ENCODE measurements around the gene CD160. TPM values are rescaled to one million over a fixed set of nuclear protein-coding genes. Genes with fewer than 3 reads are reported as not detected.
"Not testable (repeated sequence)": the region's sequence is repeated elsewhere in the genome, so short reads cannot be mapped to it uniquely, and the experiment has no call there.

Gene CD160
- total RNA-seq = not detected in 2 replicates

- no peak for DNase-seq (ENCODE audit: extremely low read depth, low read depth, low spot score)
These were observed at the start of gene CD160 for GRCh38 chr1:145719230-145720079. Gene CD160, plus strand, starts transcription at chr1:145719499. Its CDS starts 8,829 bp downstream, at chr1:145728328.

GRCh38 chr1:145670995-145671745 lies 48.1 kb upstream of the CD160 start:
- DNase-seq (ENCODE audit: extremely low read depth, low read depth, low spot score) = not testable (repeated sequence)

GRCh38 chr1:145673217-145673616 lies 46.1 kb upstream of the CD160 start:
- DNase-seq (ENCODE audit: extremely low read depth, low read depth, low spot score) = not testable (repeated sequence)

DNA sequence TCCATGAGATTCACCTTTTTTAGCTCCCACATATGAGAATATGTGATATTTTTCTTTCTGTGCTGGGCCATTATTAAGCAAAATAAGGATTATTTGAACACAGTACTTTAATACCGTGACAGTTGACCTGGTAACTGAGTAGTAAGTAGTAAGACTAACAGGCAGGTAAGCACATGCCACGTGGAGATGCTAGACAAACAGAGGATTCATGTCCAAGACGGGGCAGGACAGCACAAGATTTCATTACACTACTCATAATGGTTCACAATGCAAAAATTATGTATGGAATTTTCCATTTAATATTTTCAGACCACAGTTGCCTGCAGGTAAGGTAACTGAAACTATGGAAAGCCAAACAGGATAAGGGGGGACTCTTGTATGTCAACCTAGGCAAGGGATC lies 34.4 kb upstream of the CD160 start:
- not testable (repeated sequence) for DNase-seq (ENCODE audit: extremely low read depth, low read depth, low spot score)

DNA sequence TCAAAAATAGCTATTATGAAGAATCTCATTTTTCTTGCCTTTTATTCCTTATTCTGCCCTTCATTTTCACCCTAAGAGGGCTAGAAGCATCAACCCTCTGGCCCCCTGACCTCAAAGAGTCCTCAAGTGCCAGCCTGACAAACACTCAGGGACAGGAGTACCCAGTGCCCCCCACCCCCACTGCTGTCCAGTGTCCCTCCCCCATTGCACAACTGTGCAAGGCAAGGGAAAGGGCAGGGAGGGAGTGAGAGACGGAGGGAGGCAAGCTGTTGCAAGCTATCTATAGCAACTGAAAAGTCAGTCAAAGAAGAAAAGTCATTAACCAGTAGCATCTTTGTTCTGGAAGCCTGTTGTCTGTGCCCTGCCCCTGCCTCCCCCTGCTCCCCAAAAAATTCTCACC lies 33.2 kb upstream of the CD160 start:
- DNase-seq (ENCODE audit: extremely low read depth, low read depth, low spot score) = not testable (repeated sequence)

DNA sequence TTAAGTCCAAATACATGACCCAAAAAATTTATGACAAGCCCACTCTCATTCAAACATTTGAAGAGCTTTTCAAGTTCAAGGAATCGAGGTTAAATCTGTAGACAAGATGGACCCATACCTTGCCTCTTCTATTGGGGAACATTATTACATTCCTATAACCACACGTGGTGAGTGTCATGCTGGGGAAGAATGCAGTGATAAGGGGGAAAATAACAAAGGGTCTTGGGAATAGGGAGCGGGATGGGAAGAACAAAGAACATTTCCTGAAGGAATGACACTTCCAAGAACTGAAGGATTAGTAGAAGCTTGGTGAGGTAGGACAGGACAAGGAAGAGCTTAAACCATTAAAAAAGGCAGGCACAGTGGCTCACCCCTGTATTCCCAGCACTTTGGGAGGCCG lies 31.0 kb upstream of the CD160 start:
- no peak for DNase-seq (ENCODE audit: extremely low read depth, low read depth, low spot score)

DNA sequence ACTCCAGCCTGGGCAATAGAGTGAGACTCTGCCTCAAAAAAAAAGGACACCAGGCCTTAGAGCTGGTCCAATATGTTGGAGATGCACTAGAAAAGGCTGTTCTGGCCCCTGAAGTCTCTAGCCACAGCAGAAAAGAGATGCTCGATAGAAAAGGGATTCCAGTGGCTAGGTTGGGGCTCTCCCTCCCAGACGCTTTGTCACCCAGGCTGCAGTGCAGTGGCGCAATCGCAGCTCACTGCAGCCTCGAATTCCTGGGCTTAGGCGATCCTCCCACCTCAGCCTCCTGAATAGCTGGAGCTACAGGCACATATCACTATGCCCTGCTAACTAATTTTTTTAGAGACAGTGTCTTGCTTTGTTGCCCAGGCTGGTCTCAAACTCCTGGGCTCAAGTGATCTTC lies 30.4 kb upstream of the CD160 start:
- no peak for DNase-seq (ENCODE audit: extremely low read depth, low read depth, low spot score)

DNA sequence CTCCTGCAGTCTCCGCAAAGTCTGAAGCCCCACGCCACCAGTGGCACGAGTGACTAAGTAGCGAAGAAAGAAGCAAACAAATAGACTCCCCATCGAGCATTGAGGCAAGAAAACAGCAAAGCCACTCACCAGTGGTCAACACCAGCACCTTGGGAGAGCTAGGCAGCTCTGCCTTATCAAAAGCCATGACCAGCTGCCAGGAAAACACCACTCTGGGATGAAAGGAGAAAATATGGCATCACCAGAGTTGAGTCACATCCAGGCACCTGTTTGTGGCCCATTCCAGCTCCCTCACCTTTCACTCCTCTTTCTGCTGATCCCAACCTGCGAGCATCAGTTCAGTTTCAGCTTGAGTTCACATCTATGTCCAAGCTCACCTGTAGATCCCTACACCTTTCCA lies 29.4 kb upstream of the CD160 start:
- no peak for DNase-seq (ENCODE audit: extremely low read depth, low read depth, low spot score)

DNA sequence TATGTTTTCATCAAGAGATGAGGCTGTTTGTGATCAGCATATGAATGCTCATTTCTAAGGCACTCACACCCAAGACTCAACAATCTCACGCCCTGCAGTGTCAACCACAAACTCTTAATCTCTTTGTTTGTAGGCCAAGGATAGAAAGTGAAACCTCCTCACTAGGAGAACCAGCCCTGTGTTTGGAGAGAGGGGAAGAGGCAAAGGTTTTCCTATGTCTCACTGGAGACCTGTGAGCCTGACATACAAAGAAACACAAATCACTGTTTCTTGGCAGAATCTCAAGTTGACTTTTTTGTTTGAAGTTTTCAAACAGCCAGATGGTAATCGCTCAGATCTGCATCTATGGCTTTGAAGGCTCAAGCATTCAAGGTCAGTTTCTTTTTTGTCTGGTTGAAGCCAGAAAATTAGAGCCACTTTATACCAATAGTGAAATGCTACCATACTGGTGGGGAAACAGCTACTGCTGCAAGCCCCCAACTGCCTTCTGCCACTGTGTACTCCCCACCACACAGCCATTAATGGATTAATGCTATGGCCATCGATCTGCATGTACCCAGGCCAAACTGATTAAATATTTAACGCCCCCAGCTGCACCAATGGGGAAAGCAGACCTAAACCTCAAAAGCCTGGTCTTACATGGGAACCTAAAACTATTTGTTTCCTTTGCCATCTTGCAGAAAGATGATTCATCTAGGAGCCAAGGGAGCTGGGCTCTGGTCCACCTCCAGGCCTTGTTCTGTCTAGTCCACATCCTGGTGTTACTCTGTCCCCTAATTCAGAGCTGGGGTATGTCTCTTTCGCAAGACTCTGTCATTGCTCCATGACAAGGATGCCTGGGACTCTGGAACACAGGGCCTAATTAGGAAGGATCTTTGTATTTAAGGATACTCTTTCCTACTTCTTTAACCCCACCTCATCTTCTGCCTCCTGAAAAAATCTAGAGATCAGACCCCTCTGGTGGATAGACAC lies 28.4 kb upstream of the CD160 start:
- DNase-seq (ENCODE audit: extremely low read depth, low read depth, low spot score) = no peak

DNA sequence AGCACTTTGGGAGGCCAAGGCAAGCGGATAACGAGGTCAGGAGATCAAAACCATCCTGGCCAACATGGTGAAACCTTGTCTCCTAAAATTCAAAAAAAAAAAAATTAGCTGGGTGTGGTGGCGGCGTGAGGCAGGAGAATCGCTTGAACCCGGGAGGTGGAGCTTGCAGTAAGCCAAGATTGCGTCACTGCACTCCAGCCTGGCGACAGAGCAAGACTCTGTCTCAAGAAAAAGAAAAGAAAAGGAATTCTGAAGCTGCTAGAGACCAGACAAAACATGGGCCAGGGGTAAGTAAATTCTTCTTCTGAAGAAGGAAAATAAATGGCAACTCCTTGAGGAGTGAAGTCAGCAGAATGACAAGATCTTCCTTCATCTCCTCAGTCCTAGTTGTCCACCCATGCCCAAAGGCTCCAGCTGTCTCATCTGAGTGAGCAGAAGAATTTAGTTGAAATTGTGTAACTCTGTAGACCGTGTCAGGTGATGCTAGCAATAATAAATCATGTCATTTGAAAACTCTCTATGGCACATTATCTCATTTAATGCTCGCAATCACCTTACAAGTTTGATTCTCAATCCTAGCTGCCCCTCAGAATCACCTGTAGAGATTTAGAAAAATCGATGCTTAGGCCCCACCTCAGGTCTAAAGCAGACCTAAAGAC lies 26.4 kb upstream of the CD160 start:
- DNase-seq (ENCODE audit: extremely low read depth, low read depth, low spot score) = no peak

DNA sequence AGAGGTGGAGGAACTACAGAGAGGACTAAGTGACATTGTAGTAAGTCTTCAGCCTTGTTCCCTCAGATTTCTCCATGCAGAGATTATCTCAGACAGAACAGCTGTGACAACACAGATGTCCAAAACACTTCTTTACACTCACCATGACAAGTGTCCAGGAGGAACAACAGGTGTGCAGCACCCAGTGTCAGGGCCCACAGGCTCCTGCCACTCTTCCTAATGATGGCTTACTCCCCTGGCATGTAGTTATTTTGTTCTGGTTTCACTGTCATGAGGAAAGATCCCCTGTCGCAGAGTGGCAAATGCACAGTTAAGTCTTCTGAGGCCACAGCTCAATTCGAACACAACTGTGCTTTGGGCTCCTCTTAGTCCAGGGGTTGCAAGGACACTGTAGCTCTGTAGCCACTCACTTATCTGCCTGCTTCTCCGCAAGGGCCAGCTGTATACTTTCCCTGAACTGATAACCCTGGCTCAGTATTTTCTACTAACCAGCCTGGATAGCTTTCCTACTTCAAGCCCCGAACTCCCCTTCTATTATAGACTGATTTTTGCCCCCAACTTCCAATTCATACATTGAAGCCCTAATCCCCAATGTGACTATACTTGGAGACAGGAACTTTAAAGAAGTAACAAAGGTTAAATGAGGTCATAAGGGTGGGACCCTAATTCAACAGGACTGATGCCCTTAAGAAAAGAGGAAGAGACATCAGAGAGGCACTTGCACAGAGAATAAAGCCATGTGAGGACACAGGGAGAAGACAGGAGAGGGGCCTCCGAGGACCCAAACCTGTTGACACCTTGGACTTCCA lies 23.3 kb upstream of the CD160 start:
- DNase-seq (ENCODE audit: extremely low read depth, low read depth, low spot score) = no peak

DNA sequence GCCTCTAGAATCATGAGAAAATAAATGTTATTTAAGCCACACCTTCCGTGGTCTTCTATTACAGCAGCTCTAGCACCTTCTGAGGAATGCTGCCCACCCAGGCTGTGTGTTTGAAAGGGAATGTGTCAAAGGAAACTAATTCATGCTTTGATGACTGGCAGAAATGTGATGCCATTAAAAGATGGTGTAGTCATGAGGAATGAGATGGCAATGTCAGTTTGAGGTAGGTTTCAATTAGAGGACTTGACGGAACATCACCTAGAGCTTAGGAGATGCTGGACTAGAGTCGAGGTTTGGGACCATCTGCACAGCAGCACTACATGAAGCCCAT lies 22.7 kb upstream of the CD160 start:
- no peak for DNase-seq (ENCODE audit: extremely low read depth, low read depth, low spot score)

DNA sequence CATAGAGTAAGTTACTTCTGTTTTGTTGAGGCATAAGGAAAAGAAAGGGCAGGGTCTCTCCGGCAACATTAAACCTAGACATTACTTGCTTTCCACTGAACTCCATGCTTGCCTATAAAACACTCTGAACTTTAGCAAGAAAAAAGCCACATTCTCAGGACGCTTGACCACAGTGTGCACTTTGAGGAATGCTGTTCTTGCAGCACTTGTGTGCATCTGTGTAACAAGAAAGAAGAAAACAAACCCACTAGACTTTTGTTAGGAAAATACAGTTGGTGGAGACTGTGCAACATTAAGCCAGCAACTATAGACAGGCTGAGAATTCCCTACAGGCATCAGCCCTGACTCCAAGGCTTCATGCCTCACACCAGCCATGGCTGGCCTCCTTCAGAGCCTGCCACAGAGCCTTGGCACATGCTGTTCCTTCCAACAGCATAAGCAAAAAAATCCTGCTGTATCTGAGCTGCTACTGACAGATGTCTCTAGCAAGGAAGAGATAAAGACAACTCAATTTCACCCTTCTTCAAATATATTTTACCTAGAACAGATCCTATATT lies 17.9 kb upstream of the CD160 start:
- no peak for DNase-seq (ENCODE audit: extremely low read depth, low read depth, low spot score)

- no peak for DNase-seq (ENCODE audit: extremely low read depth, low read depth, low spot score)
These were observed 17.2 kb upstream of the CD160 start for GRCh38 chr1:145702052-145702451.

GRCh38 chr1:145702826-145703225 lies 16.5 kb upstream of the CD160 start:
- no peak for DNase-seq (ENCODE audit: extremely low read depth, low read depth, low spot score)

DNA sequence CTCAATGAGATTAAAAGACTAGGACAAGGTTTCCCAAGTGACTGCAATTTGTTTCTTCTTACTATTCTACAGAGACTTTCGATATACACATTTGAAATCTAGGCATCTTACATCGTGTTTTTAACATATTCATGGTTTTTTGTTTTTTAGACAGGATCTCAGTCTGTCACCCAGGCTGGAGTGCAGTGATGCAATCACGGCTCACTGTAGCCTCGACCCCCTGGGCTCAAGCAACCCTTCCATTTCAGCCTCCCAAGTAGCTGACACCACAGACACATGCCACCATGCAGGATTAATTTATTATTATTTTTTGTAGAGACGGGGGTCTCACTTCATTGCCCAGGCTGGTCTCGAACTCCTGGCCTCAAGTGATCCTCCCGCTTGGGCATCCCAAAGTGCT lies 13.7 kb upstream of the CD160 start:
- DNase-seq (ENCODE audit: extremely low read depth, low read depth, low spot score) = no peak

DNA sequence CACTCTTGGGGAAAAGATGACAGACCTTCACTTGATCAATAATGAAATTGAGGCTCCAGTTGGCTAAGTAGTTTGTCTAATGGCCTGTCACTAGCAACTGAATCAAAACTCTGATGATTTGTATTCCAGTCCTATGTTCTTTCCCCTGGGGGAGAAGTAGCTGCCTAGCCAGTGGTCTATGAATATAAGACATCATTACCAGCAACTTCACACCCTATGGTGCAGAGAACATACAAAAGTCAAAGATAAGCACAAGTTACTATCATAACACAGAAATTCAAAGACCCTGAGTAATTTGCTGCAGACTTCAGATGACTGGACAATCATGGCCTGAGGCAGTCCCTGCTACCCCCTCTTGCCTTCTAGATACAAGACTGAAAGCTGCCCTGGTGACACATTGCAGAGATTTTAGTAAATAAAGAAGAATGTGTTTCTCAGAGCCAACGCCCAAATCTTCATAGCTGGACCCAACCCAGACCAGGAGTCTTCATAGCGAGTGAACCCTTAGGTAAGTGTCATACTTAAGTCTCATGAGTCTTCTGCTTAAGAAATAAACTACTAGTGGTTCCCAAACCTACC lies 13.1 kb upstream of the CD160 start:
- no peak for DNase-seq (ENCODE audit: extremely low read depth, low read depth, low spot score)

- DNase-seq (ENCODE audit: extremely low read depth, low read depth, low spot score) = no peak
These were observed 12.0 kb upstream of the CD160 start, which contains the start of gene PDZK1 for GRCh38 chr1:145707183-145707867. Gene PDZK1, minus strand, starts transcription at chr1:145707368. Its CDS starts 19,347 bp downstream, at chr1:145688021.

Data from glomerular endothelial cell (primary cell).